ENCODE data around the gene ARPP21.

Gene ARPP21

DNA sequence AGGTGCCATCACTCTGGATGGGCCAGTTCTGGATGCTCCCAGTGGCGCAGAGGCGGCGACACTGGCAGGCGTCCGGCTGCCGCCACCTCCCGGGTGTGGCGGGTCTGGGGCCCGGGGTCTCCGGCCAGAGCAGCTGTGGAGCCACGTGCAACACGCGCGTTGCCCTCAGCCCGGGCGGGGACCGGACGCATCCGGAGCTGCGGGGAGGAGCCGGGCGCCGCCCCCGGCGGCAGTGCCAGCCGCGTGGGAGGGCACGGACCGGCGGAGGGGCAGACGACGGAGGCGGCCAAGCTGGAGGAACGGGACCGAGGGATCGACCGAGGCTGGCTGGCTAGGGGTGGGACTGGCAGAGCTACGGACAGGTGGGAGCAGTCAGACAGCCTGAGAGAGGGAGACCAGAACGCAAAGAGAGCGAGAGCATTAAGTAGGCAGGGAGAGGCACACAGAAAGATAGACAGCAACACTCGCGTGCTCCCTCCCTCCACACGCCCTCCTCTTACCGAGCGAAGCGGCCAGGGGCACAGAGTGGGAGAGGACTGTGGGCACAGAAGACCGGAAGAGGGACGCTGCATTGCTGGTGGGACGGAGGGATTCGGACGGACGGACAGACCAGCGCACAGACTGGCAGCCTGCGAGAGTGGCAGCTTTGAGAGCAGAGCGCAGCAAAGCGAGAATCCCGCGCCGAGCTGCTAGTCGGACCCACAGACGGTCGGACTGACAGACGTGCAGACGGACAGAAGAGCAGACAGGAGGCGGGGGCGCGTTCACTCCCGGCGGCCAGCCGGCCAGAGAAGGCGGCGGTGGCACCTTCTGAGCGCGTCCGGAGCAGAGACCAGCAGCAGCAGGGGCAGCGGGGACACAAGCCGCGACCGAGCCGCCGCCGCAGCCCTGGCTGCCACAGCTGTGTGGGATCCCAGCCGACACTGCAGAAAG lies at the start of gene ARPP21:
Gene ARPP21 (plus strand): TSS at position 272 of the 933 bp plus-strand sequence. CDS start 42,227 bp downstream, outside the sequence.
- peak; percentile 32 for DNase-seq (ENCODE audit: low spot score)
- TF ChIP-seq, protein P1, sequence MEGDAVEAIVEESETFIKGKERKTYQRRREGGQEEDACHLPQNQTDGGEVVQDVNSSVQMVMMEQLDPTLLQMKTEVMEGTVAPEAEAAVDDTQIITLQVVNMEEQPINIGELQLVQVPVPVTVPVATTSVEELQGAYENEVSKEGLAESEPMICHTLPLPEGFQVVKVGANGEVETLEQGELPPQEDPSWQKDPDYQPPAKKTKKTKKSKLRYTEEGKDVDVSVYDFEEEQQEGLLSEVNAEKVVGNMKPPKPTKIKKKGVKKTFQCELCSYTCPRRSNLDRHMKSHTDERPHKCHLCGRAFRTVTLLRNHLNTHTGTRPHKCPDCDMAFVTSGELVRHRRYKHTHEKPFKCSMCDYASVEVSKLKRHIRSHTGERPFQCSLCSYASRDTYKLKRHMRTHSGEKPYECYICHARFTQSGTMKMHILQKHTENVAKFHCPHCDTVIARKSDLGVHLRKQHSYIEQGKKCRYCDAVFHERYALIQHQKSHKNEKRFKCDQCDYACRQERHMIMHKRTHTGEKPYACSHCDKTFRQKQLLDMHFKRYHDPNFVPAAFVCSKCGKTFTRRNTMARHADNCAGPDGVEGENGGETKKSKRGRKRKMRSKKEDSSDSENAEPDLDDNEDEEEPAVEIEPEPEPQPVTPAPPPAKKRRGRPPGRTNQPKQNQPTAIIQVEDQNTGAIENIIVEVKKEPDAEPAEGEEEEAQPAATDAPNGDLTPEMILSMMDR (IDR thresholded peaks at IDR 0.05; ENCODE audit: extremely low read depth, missing control alignments) = no peak

DNA sequence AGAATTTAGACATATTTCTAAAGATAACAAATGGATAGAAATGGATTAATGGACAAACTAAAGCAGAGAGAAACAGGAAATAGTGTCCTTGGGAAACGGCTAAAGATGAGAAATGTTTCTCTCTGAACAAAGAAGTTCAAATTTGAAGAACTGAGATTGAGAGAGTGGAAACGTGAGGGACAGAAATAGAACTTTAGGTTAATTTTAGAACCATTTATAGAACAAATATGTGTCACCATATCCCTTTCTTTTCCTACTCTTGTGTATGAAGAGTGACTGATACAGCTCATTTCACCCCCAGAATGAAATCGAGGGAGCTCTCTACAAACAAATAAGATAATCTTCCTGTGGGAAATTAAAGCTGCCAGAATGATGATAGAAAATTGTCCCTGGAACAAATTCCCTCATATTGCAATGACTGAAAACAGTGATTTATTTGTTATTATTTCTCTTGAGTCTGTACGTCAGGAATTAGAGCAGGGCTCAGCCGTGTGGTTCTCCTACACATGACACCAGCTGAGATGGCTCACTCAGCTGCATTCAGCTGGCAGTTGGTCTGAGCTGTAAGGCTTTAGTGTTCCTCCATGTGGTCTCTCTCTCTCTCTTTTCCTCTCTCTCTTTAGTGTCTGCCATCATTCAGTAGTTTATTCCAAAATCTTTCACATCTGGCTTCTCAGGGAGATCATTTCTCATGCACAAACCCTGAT lies 46.6 kb upstream of the ARPP21 start:
- TF ChIP-seq, protein P1 (IDR thresholded peaks at IDR 0.05; ENCODE audit: extremely low read depth, missing control alignments) = no peak
- no peak for DNase-seq (ENCODE audit: low spot score)

DNA sequence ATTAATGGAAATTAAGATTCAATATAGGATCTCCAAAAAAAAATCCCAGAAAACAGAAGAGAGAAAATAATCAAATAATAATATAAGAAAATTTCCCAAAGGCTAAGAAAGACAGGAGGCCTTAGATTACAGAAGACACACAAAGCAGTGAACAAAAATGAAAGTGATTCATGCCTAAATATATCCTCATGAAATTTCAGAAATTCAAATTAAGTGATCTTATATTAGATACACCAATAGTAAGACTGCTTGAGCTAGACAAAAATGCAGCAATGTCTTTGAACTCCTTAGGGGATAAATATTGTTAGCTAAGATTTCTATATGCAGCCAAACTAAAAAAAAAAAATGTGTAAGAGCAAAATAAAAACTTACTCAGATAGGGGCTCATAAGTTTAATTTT lies 44.6 kb upstream of the ARPP21 start:
- TF ChIP-seq, protein P1 (IDR thresholded peaks at IDR 0.05; ENCODE audit: extremely low read depth, missing control alignments) = no peak
- no peak for DNase-seq (ENCODE audit: low spot score)

DNA sequence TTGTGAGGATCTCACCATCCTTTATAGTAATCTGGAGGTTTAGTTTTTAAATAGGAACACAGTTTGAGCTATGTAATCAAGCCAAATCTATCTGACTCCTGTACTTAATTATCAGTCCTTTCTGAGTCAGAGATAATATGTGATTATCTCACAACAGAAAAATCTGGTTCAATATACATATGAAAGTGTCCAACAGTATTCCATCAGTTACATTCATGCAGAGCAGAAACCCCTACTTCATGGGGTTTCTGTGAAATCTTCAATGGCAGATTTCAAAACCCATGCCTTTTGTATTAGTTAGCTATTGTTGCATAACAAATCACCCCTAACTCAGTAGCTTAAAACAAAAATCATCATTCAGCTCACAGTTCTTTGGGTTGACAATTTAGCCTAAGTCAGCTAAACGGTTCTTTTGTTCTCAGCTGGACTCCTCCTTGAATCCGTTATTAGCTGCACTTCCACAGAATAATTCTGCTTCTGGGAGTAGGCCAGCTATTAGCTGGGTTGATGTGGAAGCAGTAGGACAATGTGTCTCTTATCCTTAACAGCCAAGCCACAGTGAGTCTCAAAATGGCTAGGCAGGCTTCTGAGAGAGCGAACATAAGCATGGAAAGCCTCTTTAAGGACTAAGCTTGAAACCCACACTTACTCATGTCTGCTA lies 42.9 kb upstream of the ARPP21 start:
- DNase-seq (ENCODE audit: low spot score) = no peak
- TF ChIP-seq, protein P1 (IDR thresholded peaks at IDR 0.05; ENCODE audit: extremely low read depth, missing control alignments) = no peak

DNA sequence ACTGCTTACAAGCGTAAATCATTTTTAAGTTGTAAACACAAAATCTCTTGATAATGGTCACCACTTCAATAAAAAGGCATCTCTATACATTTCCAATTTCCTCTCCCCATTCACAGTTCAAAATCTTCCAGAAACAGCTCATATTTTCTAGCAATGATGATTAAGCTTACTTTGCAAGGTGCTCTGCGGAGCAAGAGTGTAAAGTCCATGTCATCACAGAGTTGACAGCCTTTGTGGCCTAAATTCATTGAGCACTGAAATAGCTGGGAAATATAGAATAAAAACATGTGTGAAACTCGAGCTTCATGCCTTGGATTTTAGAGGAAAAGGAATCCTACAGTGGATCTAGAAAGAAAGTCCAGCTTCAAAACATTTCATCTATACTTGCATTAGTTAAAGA lies 41.8 kb upstream of the ARPP21 start:
- TF ChIP-seq, protein P1 (IDR thresholded peaks at IDR 0.05; ENCODE audit: extremely low read depth, missing control alignments) = no peak
- DNase-seq (ENCODE audit: low spot score) = no peak

DNA sequence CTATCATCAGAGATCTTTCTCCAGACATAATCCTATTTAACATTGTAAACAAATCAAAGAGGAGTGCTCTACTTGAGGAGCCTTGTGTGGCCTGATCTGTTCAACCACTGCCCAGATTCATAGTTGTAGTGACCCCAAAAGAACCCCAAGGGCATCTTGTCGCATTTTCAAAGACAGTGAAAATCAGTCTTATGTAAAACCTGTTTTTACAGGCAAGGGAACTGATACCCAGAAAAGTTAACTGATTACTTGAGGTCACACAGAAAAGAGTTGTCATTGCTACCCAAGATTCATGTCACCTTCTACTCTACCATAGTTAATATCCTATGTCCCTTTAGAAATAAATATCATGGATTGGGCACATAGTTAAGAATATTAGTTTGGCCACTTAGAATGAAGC lies 40.5 kb upstream of the ARPP21 start:
- DNase-seq (ENCODE audit: low spot score) = no peak
- TF ChIP-seq, protein P1 (IDR thresholded peaks at IDR 0.05; ENCODE audit: extremely low read depth, missing control alignments) = no peak

Measured in GM20000 (cell line).